DMS153 treated with DMSO at 0.1 percent for 48 hours (cell line): ENCODE data around the gene LUC7L3.
A peak's percentile ranks its signal among the peaks of the same experiment; 100 is the strongest.
"Not testable (repeated sequence)": the region's sequence is repeated elsewhere in the genome, so short reads cannot be mapped to it uniquely, and the experiment has no call there.

Source experiments
- DNase-seq: peaks from one replicate; lab custom pipeline; 2025; ENCODE audit not compliant: unreplicated experiment; lab: John Stamatoyannopoulos, UW

The LUC7L3 gene

GRCh38 chr17:50708050-50709000 is 11.1 kb upstream of the LUC7L3 start:
- peak; percentile 12 for DNase-seq

DNA sequence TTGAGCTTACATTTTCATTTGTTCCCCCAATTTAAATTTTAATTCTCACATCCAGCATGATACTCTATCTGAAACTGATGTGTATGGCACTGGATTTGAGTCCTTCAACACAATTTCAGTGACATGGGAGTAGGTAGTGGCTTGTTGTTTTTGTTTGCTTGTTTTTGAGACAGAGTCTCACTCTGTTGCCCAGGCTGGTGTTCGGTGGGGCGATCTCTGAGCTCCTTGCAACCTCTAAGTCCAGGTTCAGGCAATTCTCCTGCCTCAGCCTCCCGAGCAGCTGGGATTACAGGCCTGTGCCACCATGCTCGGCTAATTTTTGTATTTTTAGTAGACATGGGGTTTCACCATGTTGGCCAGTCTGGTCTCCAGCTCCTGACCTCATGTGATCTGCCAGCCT is 10.3 kb upstream of the LUC7L3 start:
- not testable (repeated sequence) for DNase-seq

- no peak for DNase-seq
Measured at GRCh38 chr17:50710025-50710424, 9.4 kb upstream of the LUC7L3 start.

DNA sequence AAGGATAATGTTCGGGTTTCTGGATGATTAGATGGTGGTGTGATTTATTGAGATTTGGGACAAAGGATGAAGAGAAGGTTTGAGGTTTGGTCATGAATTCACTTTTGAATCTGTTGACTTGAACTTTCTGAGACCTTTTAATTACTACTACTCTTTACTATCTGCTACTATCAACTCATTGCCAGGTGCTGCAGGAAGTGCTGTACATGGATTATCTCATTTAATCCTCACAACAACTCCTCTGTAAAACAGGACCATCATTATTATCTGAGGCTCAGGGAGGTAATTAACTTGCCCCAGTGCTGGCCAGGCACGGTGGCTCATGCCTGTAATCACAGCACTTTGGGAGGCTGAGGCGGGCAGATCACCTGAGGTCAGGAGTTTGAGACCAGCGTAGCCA is 8.8 kb upstream of the LUC7L3 start:
- DNase-seq, result no peak

- DNase-seq, result no peak
Measured at GRCh38 chr17:50712641-50713040, 6.8 kb upstream of the LUC7L3 start.

DNA sequence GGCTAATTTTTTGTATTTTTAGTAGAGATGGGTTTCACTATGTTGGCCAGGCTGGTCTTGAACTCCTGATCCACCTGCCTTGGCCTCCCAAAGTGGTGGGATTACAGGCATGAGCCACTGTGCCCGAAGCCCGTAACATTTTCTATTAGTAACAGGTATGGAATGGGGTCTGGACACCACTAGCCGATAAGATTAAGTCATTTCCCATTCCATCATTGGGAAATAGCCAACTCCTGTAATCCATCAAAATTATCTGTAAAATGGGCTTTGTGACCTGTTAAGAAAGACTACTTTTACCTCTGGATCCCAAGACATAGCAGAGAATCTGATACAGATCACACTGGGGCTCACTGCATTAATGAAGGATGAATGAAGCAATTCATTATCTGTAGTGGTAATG is 3.9 kb upstream of the LUC7L3 start:
- DNase-seq, result no peak

DNA sequence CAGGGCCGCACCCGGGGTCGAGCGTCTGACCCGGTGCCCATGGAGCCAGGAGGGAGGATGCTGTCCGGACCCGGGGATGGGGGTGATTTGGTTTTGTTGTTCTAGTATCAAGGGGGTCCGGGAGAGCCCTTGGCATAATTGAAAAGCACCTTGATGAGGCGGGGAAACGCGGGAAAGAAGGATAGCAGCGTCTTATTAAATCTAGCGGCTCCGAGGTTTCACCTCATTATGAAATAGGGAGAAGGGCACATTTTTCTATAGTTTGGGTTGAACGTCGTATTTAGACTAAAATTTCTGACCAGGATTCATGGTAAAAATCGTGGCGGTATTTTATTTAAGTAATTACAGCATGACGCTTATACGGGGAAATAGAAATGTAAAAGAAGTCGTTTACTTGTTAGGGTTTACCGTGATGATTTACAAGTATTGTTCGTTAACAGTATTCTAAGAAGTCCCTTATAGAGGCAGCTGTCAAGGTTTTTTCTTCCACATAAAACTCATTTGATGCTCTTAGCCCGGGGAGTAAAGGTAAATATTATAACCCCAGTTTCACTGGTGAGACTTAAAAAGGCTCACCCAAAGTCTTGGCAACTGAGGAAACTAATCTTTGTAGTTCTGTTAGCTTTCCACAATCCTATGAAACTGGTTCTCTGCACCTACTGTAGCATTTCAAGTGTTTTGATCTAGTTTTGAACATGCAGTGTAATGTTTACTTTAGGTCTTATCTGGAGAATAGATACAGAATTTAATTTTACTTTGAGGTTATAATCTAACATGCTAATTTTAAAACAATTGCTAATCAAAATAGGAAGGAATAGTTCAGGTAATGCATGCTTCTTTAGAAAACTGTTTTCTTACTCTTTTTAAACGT is 756 bp downstream of the LUC7L3 start:
- DNase-seq, result no peak

DNA sequence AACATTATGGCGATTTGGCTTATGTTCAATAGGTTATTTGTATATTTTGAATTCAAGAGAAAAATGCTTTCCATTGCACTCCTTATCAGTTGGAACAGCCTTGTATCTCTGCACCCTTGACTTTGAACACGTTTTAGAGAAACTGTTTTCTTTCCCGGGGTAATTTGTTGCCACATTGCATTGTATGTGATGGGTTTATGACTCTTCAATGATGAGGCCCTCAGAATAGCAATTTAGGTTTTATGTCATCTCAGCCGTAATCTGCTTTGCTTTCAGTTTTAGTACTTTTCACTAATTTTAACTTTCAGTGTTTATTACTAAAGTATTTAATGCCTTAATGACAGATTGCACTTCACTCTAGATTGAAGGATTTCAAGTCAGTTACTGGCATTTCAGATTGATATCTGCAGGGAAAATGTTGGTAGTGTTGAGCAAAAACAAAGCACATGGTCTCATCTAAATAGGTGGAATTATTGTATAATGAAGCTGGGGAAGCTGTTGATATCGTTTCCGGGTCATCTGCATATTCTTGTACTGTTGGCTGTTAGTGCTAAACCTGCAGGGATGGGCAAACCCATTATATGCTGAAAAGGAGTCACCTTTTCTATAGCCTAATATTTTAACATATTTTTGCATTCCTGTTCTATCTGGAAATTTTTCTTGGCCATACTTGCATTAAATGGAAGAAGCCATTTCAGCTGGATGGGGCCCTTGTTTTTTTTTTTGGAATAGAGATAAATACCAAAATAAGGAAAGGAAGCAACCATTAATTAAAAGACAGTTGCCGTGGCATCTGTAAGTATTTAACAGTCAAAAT is 2.0 kb downstream of the LUC7L3 start:
- DNase-seq, result no peak

DNA sequence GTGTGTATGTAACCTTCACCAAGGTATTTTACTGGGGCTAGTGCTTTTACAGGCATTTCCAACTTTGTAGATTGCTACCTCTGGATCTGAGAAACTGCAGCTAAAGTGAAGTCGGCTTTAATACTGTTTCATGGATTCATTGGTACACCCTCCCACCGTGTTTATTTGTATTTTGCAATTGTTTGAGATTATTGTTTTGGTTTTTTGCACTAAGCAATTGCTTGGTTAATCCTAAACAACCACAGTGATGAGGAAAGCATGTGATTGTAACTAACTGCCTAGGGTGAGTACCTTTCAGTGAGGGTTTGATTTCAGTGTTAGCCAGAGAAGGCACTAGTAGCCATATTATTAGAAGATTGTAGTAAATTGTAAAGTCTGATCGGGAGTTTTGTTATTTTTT is 3.3 kb downstream of the LUC7L3 start:
- no peak for DNase-seq

DNA sequence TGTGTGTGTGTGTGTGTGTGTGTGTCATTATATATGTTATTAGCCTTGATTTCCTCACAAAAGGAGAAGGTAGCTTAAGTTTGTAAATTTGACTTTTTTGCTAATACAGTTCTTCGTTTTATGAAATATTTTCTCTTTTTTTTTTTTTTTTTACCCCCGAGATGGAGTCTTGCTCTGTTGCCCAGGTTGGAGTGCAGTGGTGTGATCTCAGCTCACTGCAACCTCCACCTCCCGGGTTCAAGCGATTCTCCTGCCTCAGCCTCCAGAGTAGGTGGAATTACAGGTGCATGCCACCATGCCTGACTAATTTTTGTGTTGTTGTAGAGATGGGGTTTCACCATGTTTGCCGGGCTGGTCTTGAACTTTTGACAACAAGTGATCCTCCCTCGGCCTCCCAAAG is 5.2 kb downstream of the LUC7L3 start:
- DNase-seq, result not testable (repeated sequence)

DNA sequence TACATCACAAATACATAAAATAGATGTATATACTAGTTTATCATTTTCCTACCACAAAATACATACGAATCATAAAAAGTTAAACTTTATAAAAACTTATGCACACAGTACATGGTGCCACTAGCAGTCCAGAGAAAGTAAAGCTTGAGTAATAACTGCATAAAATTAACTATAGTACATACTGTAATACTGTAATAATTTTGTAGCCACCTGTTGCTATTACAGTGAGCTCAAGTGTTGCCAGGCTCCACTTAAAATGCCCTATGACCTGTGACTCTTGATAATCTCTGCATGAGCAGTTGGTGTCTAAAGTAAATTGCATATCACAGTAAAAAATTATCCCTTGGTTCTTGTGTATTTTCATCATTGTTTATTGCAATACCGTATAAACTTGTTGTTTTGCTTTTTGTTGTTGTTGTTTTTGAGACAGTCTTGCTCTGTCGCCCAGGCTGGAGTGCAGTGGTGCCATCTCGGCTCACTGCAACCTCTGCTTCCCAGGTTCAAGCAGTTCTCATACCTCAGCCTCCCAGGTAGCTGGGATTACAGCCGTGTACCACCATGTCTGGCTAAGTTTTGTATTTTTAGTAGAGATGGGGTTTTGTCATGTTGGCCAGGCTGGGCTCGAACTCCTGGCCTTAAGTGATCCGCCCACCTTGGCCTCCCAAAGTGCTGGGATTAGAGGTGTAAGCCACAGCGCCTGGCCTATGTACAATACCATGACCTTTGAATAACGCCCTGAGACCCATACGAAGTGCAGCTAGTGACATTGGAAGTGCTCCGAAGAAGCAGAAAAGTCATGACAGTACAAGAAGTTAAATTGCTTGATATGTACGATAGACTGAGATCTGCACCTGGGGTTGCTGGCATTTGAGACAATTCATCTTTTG is 6.6 kb downstream of the LUC7L3 start:
- DNase-seq, result no peak

GRCh38 chr17:50728112-50728429 is 8.7 kb downstream of the LUC7L3 start:
- no peak for DNase-seq

GRCh38 chr17:50728881-50729765 is 9.7 kb downstream of the LUC7L3 start:
- no peak for DNase-seq

DNA sequence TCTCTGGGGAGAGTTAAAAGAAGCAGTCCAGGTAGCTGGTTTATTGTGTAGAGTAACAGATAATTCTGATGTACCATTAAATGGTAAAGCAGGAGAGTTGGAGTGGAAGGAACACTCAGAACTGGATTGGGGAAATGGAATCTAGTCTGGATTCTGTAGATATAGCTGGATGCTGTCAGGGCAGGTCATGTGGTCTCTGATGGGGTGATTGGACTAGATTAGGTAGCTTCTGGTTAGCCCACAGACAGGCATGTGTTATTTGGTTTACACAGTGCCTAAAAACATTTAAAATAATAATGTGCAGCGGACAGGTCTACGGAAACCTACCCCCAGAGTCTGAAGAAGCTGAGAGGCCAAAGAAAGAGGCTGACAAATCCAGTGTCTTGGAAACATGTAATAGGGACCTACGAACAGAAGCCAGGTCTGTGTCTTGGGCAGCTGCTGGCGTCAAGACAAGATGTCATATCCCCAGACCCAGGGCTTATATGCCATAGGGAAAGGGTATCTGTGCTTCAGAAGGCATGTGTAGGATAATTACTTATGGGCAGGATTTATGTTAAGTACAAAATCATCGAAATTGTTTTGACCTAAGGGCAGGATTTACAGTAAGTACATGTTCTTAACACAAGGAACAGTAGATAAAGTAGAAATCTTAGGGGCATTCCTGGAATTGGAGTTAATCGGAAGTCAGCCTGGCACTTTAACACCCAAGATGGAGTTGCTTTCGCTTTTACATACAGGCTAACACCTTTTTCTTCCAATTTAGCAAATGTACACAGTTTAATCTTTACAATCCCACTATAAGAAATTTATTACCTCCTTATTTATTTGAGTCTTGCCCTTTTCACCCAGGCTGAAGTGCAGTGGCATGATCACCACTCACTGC is 12.4 kb downstream of the LUC7L3 start:
- no peak for DNase-seq

- DNase-seq, result no peak
Measured at GRCh38 chr17:50735287-50735686, 15.9 kb downstream of the LUC7L3 start.

- no peak for DNase-seq
Measured at GRCh38 chr17:50737118-50737698, 17.8 kb downstream of the LUC7L3 start.

DNA sequence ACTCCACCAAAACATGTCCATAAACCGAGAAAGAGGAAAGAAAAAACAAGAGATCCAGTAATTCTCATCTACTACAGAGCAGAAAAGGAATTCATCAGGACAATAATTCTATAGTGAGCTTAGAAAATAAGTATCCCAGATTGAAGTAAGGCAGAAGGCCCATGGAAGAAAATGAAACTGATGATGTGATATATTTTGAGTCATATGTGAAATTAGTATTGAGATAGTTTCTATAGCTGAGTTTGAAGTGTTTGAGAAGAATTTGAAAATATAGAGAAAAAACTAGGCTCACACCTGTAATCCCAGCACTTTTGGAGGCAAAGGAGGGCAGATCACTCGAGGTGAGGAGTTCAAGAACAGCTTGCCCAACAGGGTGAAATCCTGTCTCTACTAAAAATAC is 19.7 kb downstream of the LUC7L3 start:
- DNase-seq, result no peak

GRCh38 chr17:50745631-50746030 is 26.2 kb downstream of the LUC7L3 start:
- no peak for DNase-seq
